MM.1S (cell line): Measurements from ENCODE around the gene PLEKHG1.

Experiments
- CTCF ChIP-seq: fragments of 300-600 bp; sonication (generic); IDR thresholded peaks from 2 replicates; pipeline ENCODE4 v1.5.1; 2016; ENCODE audit warnings: antibody characterized with exemption, low read length, mixed read lengths
- EZH2 ChIP-seq: fragments of 300-600 bp; sonication (generic); optimal IDR thresholded peaks from 2 replicates; pipeline ENCODE3; 2017; ENCODE audit warnings: low read depth, mild to moderate bottlenecking, antibody characterized with exemption, low read length, mixed read lengths

- no peak for TF ChIP-seq CTCF
- no peak for TF ChIP-seq EZH2
Measured at GRCh38 chr6:150641398-150642139, 41.9 kb downstream of the PLEKHG1 start.
